OCI-LY7 (cell line): ENCODE measurements around the gene CNTN5. TPM values are rescaled to one million over a fixed set of nuclear protein-coding genes. Genes with fewer than 3 reads are reported as not detected.

Experiments used
- BruUV-seq: library from RNA; stranded (reverse); fragments of 400-500 nt; replicated peaks from 2 replicates; lab custom pipeline; 2021; lab: Mats Ljungman, UMichigan
- CTCF ChIA-PET: fragments of 300-600 bp; sonication (Branson Sonifier 250); formaldehyde crosslinking; loops from one replicate; lab custom pipeline; 2022; ENCODE audit warnings: antibody characterized with exemption; ENCODE audit not compliant: unreplicated experiment; lab: Charles Lee
- POLR2A ChIA-PET: fragments of 300-600 bp; sonication (Branson Sonifier 250); formaldehyde crosslinking; loops from one replicate; lab custom pipeline; 2022; ENCODE audit warnings: antibody characterized with exemption; lab: Charles Lee
- DNase-seq: peaks from one replicate; pipeline ENCODE4 v3.0.0-alpha.2; 2015; ENCODE audit warnings: low spot score
- H2AFZ ChIP-seq: fragments of 200-600 bp; sonication (generic), shearing (Covaris generic); 2 replicates; pipeline ENCODE4 v1.6.1; 2014; ENCODE audit warnings: mild to moderate bottlenecking, antibody characterized with exemption, low read length, moderate library complexity
- H3K27ac ChIP-seq: fragments of 200-600 bp; sonication (generic); 2 replicates; pipeline ENCODE4 v1.5.1; 2014; ENCODE audit warnings: mixed run types, low read depth, mild to moderate bottlenecking, moderate library complexity, low read length, inconsistent platforms; ENCODE audit not compliant: poor library complexity, severe bottlenecking
- H3K36me3 ChIP-seq: fragments of 200-600 bp; sonication (generic); 2 replicates; pipeline ENCODE4 v1.6.1; 2014; ENCODE audit warnings: mild to moderate bottlenecking, antibody characterized with exemption, low read length, moderate library complexity, mixed read lengths; ENCODE audit not compliant: insufficient read depth
- H3K4me1 ChIP-seq: fragments of 200-600 bp; sonication (generic); 2 replicates; pipeline ENCODE4 v1.5.1; 2014; ENCODE audit warnings: mild to moderate bottlenecking, low read length; ENCODE audit not compliant: insufficient read depth, poor library complexity, severe bottlenecking
- H3K4me2 ChIP-seq: fragments of 200-600 bp; sonication (generic); 2 replicates; pipeline ENCODE4 v1.6.1; 2014; ENCODE audit warnings: mild to moderate bottlenecking, low read length
- H3K4me3 ChIP-seq: fragments of 200-600 bp; sonication (generic); 2 replicates; pipeline ENCODE4 v1.5.1; 2014; ENCODE audit warnings: mild to moderate bottlenecking, low read depth, low read length; ENCODE audit not compliant: poor library complexity, severe bottlenecking
- H3K79me2 ChIP-seq: fragments of 200-600 bp; sonication (generic); 2 replicates; pipeline ENCODE4 v1.6.1; 2016; ENCODE audit warnings: low read depth, mild to moderate bottlenecking, low read length, moderate library complexity, mixed read lengths; ENCODE audit not compliant: insufficient read depth
- H3K9me2 ChIP-seq: fragments of 200-600 bp; sonication (generic); 2 replicates; pipeline ENCODE4 v1.6.1; 2016; ENCODE audit warnings: mild to moderate bottlenecking, low read length, mixed read lengths; ENCODE audit not compliant: insufficient read depth
- H3K9me3 ChIP-seq: fragments of 200-600 bp; sonication (generic); 2 replicates; pipeline ENCODE4 v1.6.1; 2014; ENCODE audit warnings: mild to moderate bottlenecking, mixed run types, low read length, mixed read lengths
- H4K20me1 ChIP-seq: fragments of 200-600 bp; sonication (generic); 2 replicates; pipeline ENCODE4 v1.6.1; 2014; ENCODE audit warnings: mild to moderate bottlenecking, antibody characterized with exemption, low read length, moderate library complexity, mixed read lengths; ENCODE audit not compliant: insufficient read depth
- CTCF ChIP-seq: fragments of 200-600 bp; sonication (generic); conservative IDR thresholded peaks from 2 replicates; pipeline ENCODE4 v1.5.1; 2014; ENCODE audit warnings: mild to moderate bottlenecking, antibody characterized with exemption, low read length, moderate library complexity, mixed read lengths
- EZH2phosphoT487 ChIP-seq: fragments of 200-600 bp; sonication (generic); IDR thresholded peaks from 2 replicates; pipeline ENCODE4 v1.6.1; 2018; ENCODE audit warnings: low read depth, borderline replicate concordance, mild to moderate bottlenecking, mixed run types, antibody characterized with exemption, low read length, moderate library complexity, mixed read lengths
- intact Hi-C: fragments of 100-400 bp; cut with micrococcal nuclease; formaldehyde crosslinking; loops from one replicate; pipeline ENCODE4 v1.10.0; 2022; ENCODE audit not compliant: unreplicated experiment
- total RNA-seq, 2 experiments: library from RNA; depleted of rRNA in 1 of 2; stranded (reverse); fragments of >200 nt in 1 of 2; shearing (Covaris generic) in 1 of 2; gene quantifications; 2 replicates each; pipeline ENCODE4 v1.2.3, GENCODE V29; 2014 to 2022

The CNTN5 gene
- total RNA-seq, 2 experiments from 2014 or later: not detected

- ChIA-PET POLR2A (no interaction called here), CTCF (no interaction called here)
- Histone ChIP-seq H3K9me3 (no peaks in the 10 kb centered on the region), H3K27ac (no peak overlapping the region), H2AFZ (no peak overlapping the region), H3K4me3 (no peak overlapping the region), H3K79me2 (no peaks in the 10 kb centered on the region), H3K4me1 (no peaks in the 10 kb centered on the region), H4K20me1 (no peaks in the 10 kb centered on the region), H3K9me2 (no peaks in the 10 kb centered on the region), H3K4me2 (no peak overlapping the region), H3K36me3 (no peaks in the 10 kb centered on the region)
- TF ChIP-seq EZH2phosphoT487: no peak
- no peak for TF ChIP-seq CTCF
- DNase-seq: no peak
- BruUV-seq: no TSS peak
- intact Hi-C loops: no loop called here
Observed at GRCh38 chr11:100338144-100338840, 1317.5 kb downstream of the CNTN5 start.

GRCh38 chr11:100340466-100341319, 1319.9 kb downstream of the CNTN5 start:
- Histone ChIP-seq H3K4me3 (no peak overlapping the region), H3K4me2 (no peak overlapping the region), H4K20me1 (no peaks in the 10 kb centered on the region), H3K27ac (no peak overlapping the region), H3K36me3 (no peaks in the 10 kb centered on the region), H2AFZ (no peak overlapping the region), H3K9me3 (no peaks in the 10 kb centered on the region), H3K79me2 (no peaks in the 10 kb centered on the region), H3K4me1 (no peaks in the 10 kb centered on the region), H3K9me2 (no peaks in the 10 kb centered on the region)
- intact Hi-C loops: no loop called here
- BruUV-seq: no TSS peak
- CTCF ChIA-PET: interaction anchor here (1.4 kb wide), 1 partner anchor 14 kb away, joined by 3 read pairs; no protein-coding TSS in a partner anchor
- POLR2A ChIA-PET: interaction anchor here (1.1 kb wide), 1 partner anchor 13 kb away, joined by 5 read pairs; no protein-coding TSS in a partner anchor
- no peak for DNase-seq
- TF ChIP-seq EZH2phosphoT487: no peak
- TF ChIP-seq CTCF: no peak
